Suprapubic skin (tissue), 4 donors: ENCODE measurements around the gene POC1A. TPM values are rescaled to one million over a fixed set of nuclear protein-coding genes. Genes with fewer than 3 reads are reported as not detected.

ENCODE experiments used
- DNase-seq, 2 donors: peaks; one replicate each; pipeline ENCODE4 v3.0.0-alpha.2; 2019; ENCODE audit warnings: low spot score in 2 of 2
- H3K27ac ChIP-seq: fragments of 200-600 bp; sonication (generic); one replicate; pipeline ENCODE4 v1.5.1; 2019
- H3K27me3 ChIP-seq: fragments of 200-600 bp; sonication (generic); one replicate; pipeline ENCODE4 v1.5.1; 2019
- H3K36me3 ChIP-seq: fragments of 200-600 bp; sonication (generic); one replicate; pipeline ENCODE4 v1.5.1; 2019
- H3K4me1 ChIP-seq: fragments of 200-600 bp; sonication (generic); one replicate; pipeline ENCODE4 v1.5.1; 2019
- H3K4me3 ChIP-seq: fragments of 200-600 bp; sonication (generic); one replicate; pipeline ENCODE4 v1.5.1; 2019; ENCODE audit warnings: mild to moderate bottlenecking
- H3K9me3 ChIP-seq: fragments of 200-600 bp; sonication (generic); one replicate; pipeline ENCODE4 v1.5.1; 2019
- CTCF ChIP-seq, 2 donors: fragments of 200-600 bp in 1 of 2; fragments of 450-650 bp in 1 of 2; sonication (generic) in 1 of 2; IDR thresholded peaks; one replicate each; pipeline ENCODE4 v1.5.1; 2016 to 2019; ENCODE audit warnings: antibody characterized with exemption in 2 of 2, mild to moderate bottlenecking in 1 of 2, moderate library complexity in 1 of 2
- EP300 ChIP-seq: sonication (generic); formaldehyde crosslinking; IDR thresholded peaks from one replicate; pipeline ENCODE4 v1.6.1; 2017; ENCODE audit warnings: antibody characterized with exemption
- POLR2A ChIP-seq, 2 donors: fragments of 450-650 bp; IDR thresholded peaks; one replicate each; pipeline ENCODE4 v1.6.1; 2017; ENCODE audit warnings: antibody characterized with exemption in 2 of 2, mild to moderate bottlenecking in 2 of 2, moderate library complexity in 2 of 2
- POLR2AphosphoS5 ChIP-seq, 3 donors: sonication (generic); formaldehyde crosslinking; IDR thresholded peaks; one replicate each; pipeline ENCODE4 v1.6.1; 2017; ENCODE audit warnings: antibody characterized with exemption in 3 of 3
- WGBS: methylation state at CpG from one replicate; pipeline ENCODE4 v1.1.5; 2018; 5-methylcytosine and 5-hydroxymethylcytosine counted together
- total RNA-seq, 4 donors: library from RNA; depleted of rRNA; stranded (reverse); fragments of >200 nt; gene quantifications; one replicate each; pipeline ENCODE4 v1.1.0, GENCODE V29; 2016

POC1A gene
- total RNA-seq, 4 donors from 2014 or later: 1.1 to 4.8 (median 1.6) TPM

GRCh38 chr3:52143616-52144015, 10.6 kb downstream of the POC1A start:
- 97% methylated on average over 3 of the region's 3 CpGs for WGBS
- Histone ChIP-seq H3K4me3 (no peak overlapping the region), H3K9me3 (no peaks in the 10 kb centered on the region), H3K27me3 (no peaks in the 10 kb centered on the region), H3K4me1 (peaks cover 6% of the 10 kb centered on the region), H3K36me3 (no peaks in the 10 kb centered on the region), H3K27ac (no peak overlapping the region)
- TF ChIP-seq POLR2A (IDR thresholded peaks at IDR 0.05): no peak
- DNase-seq: no peak

GRCh38 chr3:52143156-52143555, 11.1 kb downstream of the POC1A start:
- no peak overlapping the region for H3K4me3 ChIP-seq
- H3K36me3 ChIP-seq: no peaks in the 10 kb centered on the region
- H3K27me3 ChIP-seq: no peaks in the 10 kb centered on the region
- H3K9me3 ChIP-seq: no peaks in the 10 kb centered on the region
- TF ChIP-seq POLR2A (IDR thresholded peaks at IDR 0.05) (no peak), CTCF (IDR thresholded peaks at IDR 0.05) (no peak), POLR2AphosphoS5 (IDR thresholded peaks at IDR 0.05) (no peak), EP300 (no peak)
- peaks cover 6% of the 10 kb centered on the region for H3K4me1 ChIP-seq
- WGBS: 95% methylated on average over 4 of the region's 4 CpGs
- H3K27ac ChIP-seq: no peak overlapping the region
- DNase-seq: no peak

GRCh38 chr3:52141751-52142150, 12.5 kb downstream of the POC1A start:
- peaks cover 14% of the 10 kb centered on the region for H3K4me1 ChIP-seq
- no peak overlapping the region for H3K4me3 ChIP-seq
- no peak for DNase-seq
- no peak overlapping the region for H3K27ac ChIP-seq
- no peaks in the 10 kb centered on the region for H3K36me3 ChIP-seq
- H3K27me3 ChIP-seq: no peaks in the 10 kb centered on the region
- WGBS: 95% methylated on average over 7 of the region's 7 CpGs
- no peaks in the 10 kb centered on the region for H3K9me3 ChIP-seq
- TF ChIP-seq POLR2AphosphoS5 (IDR thresholded peaks at IDR 0.05): no peak
- no peak for TF ChIP-seq CTCF (IDR thresholded peaks at IDR 0.05)
- TF ChIP-seq POLR2A (IDR thresholded peaks at IDR 0.05): no peak
- no peak for TF ChIP-seq EP300

GRCh38 chr3:52140769-52141168, 13.5 kb downstream of the POC1A start:
- Histone ChIP-seq H3K4me3 (no peak overlapping the region), H3K27me3 (no peaks in the 10 kb centered on the region), H3K9me3 (no peaks in the 10 kb centered on the region), H3K27ac (no peak overlapping the region), H3K4me1 (peaks cover 20% of the 10 kb centered on the region), H3K36me3 (no peaks in the 10 kb centered on the region)
- 67% methylated on average over 3 of the region's 5 CpGs for WGBS
- TF ChIP-seq POLR2A (IDR thresholded peaks at IDR 0.05): no peak
- no peak for TF ChIP-seq EP300
- no peak for TF ChIP-seq POLR2AphosphoS5 (IDR thresholded peaks at IDR 0.05)
- no peak for TF ChIP-seq CTCF (IDR thresholded peaks at IDR 0.05)
- no peak for DNase-seq

GRCh38 chr3:52140000-52140399, 14.2 kb downstream of the POC1A start:
- no peaks in the 10 kb centered on the region for H3K9me3 ChIP-seq
- H3K4me3 ChIP-seq: no peak overlapping the region
- H3K36me3 ChIP-seq: no peaks in the 10 kb centered on the region
- TF ChIP-seq EP300: no peak
- no peak for TF ChIP-seq POLR2A (IDR thresholded peaks at IDR 0.05)
- no peak for TF ChIP-seq POLR2AphosphoS5 (IDR thresholded peaks at IDR 0.05)
- no peak for TF ChIP-seq CTCF (IDR thresholded peaks at IDR 0.05)
- H3K4me1 ChIP-seq: peaks cover 20% of the 10 kb centered on the region
- DNase-seq: no peak
- WGBS: 93% methylated on average over 9 of the region's 9 CpGs
- no peaks in the 10 kb centered on the region for H3K27me3 ChIP-seq
- H3K27ac ChIP-seq: no peak overlapping the region

GRCh38 chr3:52137311-52137710, 16.9 kb downstream of the POC1A start:
- 88% methylated on average over 6 of the region's 7 CpGs for whole genome bisulfite sequencing
- H3K27ac ChIP-seq: peak overlapping the region; percentile 38
- no peak overlapping the region for H3K4me3 ChIP-seq
- no peak for DNase-seq
- peaks cover 14% of the 10 kb centered on the region for H3K4me1 ChIP-seq
- H3K9me3 ChIP-seq: no peaks in the 10 kb centered on the region
- TF ChIP-seq CTCF (IDR thresholded peaks at IDR 0.05) (no peak), POLR2A (IDR thresholded peaks at IDR 0.05) (no peak), POLR2AphosphoS5 (IDR thresholded peaks at IDR 0.05) (no peak), EP300 (no peak)
- H3K27me3 ChIP-seq: no peaks in the 10 kb centered on the region
- H3K36me3 ChIP-seq: no peaks in the 10 kb centered on the region
